IMR-90 (cell line): Measurements from ENCODE around the gene MAK.

Source experiments
- CTCF ChIP-seq: conservative IDR thresholded peaks from 2 replicates; pipeline ENCODE4 v1.5.1; 2012; ENCODE audit warnings: mild to moderate bottlenecking, low read depth, low read length, improper control_type of control experiment
- RAD21 ChIP-seq: IDR thresholded peaks from 2 replicates; pipeline ENCODE4 v1.6.1; 2012; ENCODE audit warnings: low read length, improper control_type of control experiment

- TF ChIP-seq CTCF (no peak), RAD21 (no peak)
Observed at GRCh38 chr6:10834823-10835222, 3.5 kb downstream of the MAK start.
